ENCODE results near the gene EPHA5. TPM values are rescaled to one million over a fixed set of nuclear protein-coding genes. Genes with fewer than 3 reads are reported as not detected.
"Not testable (repeated sequence)": the region's sequence is repeated elsewhere in the genome, so short reads cannot be mapped to it uniquely, and the experiment has no call there.

EPHA5 gene
- polyA plus RNA-seq, 6 donors from 2014 or later = not detected

GRCh38 chr4:65353098-65353497 is 317.2 kb downstream of the EPHA5 start:
- peaks cover 0 to 4% (median 0%) of the 10 kb centered on the region in 7 donors for H3K9me3 Mint-ChIP-seq
- no peaks in the 10 kb centered on the region for H3K36me3 Mint-ChIP-seq
- H3K27ac Mint-ChIP-seq = no peak overlapping the region
- DNase-seq = no peak
- ATAC-seq (ENCODE audit: low read depth in 2 of 2) = no peak
- H3K27me3 Mint-ChIP-seq = no peaks in the 10 kb centered on the region
- H3K4me3 Mint-ChIP-seq = no peak overlapping the region
- no peaks in the 10 kb centered on the region for H3K4me1 Mint-ChIP-seq

DNA sequence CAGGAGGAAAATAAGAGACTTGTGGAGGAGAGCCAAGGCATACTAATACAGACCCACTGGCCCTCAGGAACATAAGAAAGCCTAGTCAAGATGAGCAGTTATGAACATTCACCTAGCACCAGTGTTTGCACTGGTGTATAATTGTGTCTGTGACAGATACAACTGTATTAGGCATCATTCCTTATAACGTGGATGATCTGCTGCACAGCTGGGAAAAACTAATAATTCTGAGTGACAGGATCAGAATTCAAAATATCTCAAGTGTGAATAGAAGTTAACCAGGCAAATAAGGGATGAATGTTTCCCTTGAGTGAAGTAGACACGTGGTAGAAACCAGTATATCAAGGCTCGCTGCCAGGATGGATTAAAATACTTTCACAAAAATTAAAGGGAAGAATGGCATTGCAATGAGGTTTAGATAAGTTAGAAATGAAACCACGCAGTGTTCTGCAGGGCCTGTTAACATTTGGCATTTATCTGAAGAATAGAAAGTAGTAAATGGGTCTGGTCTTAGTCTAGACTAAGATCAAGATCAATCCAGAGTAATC is 325.9 kb downstream of the EPHA5 start:
- no peak for DNase-seq
- H3K27ac Mint-ChIP-seq = no peak overlapping the region
- no peaks in the 10 kb centered on the region for H3K4me1 Mint-ChIP-seq
- ATAC-seq (ENCODE audit: low read depth in 2 of 2) = no peak
- H3K9me3 Mint-ChIP-seq = peaks cover 0 to 3% (median 0%) of the 10 kb centered on the region in 7 donors
- H3K36me3 Mint-ChIP-seq = no peaks in the 10 kb centered on the region
- no peaks in the 10 kb centered on the region for H3K27me3 Mint-ChIP-seq
- no peak overlapping the region for H3K4me3 Mint-ChIP-seq

DNA sequence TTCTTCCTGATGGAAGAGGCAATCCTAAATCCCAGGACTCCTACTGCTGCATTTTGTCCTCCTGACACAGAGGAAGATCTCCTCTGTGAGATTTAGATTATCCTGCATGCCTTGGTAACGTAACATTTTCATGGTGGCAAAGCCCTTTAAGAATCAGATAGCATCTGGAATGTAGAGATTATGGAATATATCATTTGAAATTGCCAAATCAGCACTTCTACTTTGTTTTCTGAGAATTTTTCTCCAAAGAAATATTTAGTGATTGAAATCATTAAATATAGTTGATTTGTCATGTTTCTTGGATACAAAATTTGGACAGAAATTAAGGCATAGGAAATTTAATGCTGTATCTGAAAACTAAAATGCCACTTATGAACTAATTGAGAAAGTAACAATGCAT is 326.9 kb downstream of the EPHA5 start:
- no peaks in the 10 kb centered on the region for H3K27me3 Mint-ChIP-seq

DNA sequence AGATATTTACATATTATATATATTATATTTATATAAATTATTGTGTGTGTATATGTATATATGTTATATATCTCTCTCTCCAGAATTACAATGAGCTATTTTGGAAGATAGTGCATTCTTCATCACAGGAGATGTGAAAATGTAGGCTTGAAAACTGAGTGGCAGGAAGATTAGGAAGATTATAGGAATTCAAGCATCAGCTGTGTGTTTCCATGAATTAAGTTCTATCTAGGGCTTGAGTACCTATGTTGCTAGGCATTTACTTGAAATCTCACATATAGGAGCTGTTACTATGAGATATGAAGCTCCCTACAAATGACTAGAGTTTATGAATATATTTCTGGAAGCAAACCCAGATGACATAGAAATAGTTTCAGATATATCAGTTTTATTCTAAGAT is 328.7 kb downstream of the EPHA5 start:
- H3K36me3 Mint-ChIP-seq = no peaks in the 10 kb centered on the region
- ATAC-seq (ENCODE audit: low read depth in 2 of 2) = no peak

More for the DNA sequence above, 326.9 kb downstream of the EPHA5 start:
- Mint-ChIP-seq H3K4me3 (no peak overlapping the region), H3K27ac (no peak overlapping the region), H3K36me3 (no peaks in the 10 kb centered on the region), H3K9me3 (peaks cover 0 to 3% (median 0%) of the 10 kb centered on the region in 7 donors), H3K4me1 (no peaks in the 10 kb centered on the region)
- ATAC-seq (ENCODE audit: low read depth in 2 of 2) = no peak
- DNase-seq = no peak

GRCh38 chr4:65340382-65341109 is 329.7 kb downstream of the EPHA5 start:
- ATAC-seq (ENCODE audit: low read depth in 2 of 2) = no peak
- Mint-ChIP-seq H3K36me3 (no peaks in the 10 kb centered on the region), H3K9me3 (peaks cover 0 to 3% (median 0%) of the 10 kb centered on the region in 7 donors), H3K4me3 (no peak overlapping the region), H3K27ac (no peak overlapping the region), H3K4me1 (no peaks in the 10 kb centered on the region), H3K27me3 (no peaks in the 10 kb centered on the region)
- DNase-seq = no peak

More for the DNA sequence above, 328.7 kb downstream of the EPHA5 start:
- H3K27ac Mint-ChIP-seq = no peak overlapping the region
- no peaks in the 10 kb centered on the region for H3K4me1 Mint-ChIP-seq
- no peaks in the 10 kb centered on the region for H3K27me3 Mint-ChIP-seq
- peaks cover 0 to 3% (median 0%) of the 10 kb centered on the region in 7 donors for H3K9me3 Mint-ChIP-seq
- no peak overlapping the region for H3K4me3 Mint-ChIP-seq
- no peak for DNase-seq

DNA sequence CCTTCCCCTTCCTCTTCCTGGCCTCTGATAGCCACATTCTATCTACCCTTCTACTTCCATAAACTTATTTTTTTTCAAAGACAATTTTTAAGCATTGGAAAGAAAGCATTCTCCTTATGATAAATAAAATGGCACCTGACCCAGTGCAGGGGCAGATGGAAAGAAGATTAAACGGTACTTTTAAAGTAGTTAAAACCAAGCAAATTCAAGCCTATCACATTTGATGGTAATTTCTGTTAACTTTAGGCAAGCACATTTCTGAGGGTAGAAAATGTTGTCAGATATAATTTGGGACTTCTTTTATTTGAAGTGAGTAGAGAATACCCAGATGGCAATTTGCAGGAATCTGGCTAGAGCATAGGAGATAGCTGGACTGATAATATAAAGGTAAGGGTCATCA is 332.9 kb downstream of the EPHA5 start:
- H3K4me1 Mint-ChIP-seq = no peaks in the 10 kb centered on the region
- no peak overlapping the region for H3K4me3 Mint-ChIP-seq
- ATAC-seq (ENCODE audit: low read depth in 2 of 2) (no peak), DNase-seq (no peak)
- H3K36me3 Mint-ChIP-seq = no peaks in the 10 kb centered on the region
- H3K27ac Mint-ChIP-seq = no peak overlapping the region
- no peaks in the 10 kb centered on the region for H3K27me3 Mint-ChIP-seq
- H3K9me3 Mint-ChIP-seq = peaks cover 0 to 4% (median 0%) of the 10 kb centered on the region in 7 donors

DNA sequence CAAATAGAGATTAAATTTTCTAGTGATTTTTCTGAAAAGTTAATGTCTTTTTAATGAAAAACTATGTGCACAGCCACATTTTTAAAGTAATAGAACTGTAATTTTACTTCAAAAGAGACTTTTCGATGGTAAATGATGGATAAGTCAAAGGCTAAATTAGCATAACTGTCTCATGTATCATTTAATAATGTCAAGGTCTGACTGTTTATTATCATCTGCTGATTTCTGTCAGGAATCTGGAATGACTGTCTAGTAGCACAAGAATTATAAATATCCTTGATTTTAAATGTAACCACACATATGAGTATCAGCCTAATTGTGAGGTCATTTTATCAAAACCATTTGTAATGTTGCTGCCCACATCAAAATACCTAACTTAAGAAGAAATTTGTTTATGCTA is 333.8 kb downstream of the EPHA5 start:
- no peak overlapping the region for H3K4me3 Mint-ChIP-seq
- H3K27ac Mint-ChIP-seq = no peak overlapping the region
- ATAC-seq (ENCODE audit: low read depth in 2 of 2) = no peak
- H3K27me3 Mint-ChIP-seq = no peaks in the 10 kb centered on the region
- DNase-seq = no peak
- H3K4me1 Mint-ChIP-seq = no peaks in the 10 kb centered on the region
- H3K9me3 Mint-ChIP-seq = peaks cover 0 to 4% (median 3%) of the 10 kb centered on the region in 7 donors
- no peaks in the 10 kb centered on the region for H3K36me3 Mint-ChIP-seq

DNA sequence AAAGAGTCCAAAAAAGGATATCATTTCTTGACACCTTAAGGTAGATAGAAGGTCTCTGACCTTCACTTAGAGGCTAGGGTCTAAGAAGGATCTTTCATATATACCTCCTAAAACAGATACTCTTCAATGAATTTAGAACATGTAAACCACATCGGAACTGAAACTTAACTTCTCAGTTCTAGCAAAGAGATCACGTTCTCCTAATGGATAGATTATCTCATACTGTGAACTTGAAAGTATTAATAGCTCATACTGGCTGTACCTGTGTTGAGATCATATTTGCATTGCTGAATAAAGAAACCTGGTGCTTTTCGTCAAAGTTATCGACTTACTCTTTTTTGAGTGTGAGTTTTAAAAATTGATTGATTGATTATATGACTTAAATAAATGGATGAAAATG is 353.8 kb downstream of the EPHA5 start:
- Mint-ChIP-seq H3K27ac (no peak overlapping the region), H3K9me3 (no peaks in the 10 kb centered on the region), H3K36me3 (no peaks in the 10 kb centered on the region), H3K4me3 (no peak overlapping the region), H3K4me1 (no peaks in the 10 kb centered on the region), H3K27me3 (no peaks in the 10 kb centered on the region)
- no peak for DNase-seq
- no peak for ATAC-seq (ENCODE audit: low read depth in 2 of 2)

DNA sequence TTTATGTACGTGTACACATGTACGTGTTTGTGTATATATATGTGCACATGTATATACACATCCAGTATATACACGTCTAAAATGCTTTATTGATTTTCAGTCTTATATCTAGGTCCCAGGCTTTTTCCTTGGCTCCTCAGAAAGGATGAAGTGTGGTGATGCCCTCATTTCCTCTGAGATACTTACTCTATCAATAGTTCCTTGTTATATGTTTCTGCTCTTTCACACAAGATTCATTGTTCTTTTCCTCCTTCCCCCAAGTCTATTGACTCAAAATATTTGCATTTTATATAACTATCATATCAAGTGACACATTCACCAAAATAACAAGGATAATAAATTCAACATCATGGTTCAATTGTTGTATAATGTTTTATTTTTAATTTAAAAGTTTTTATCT is 359.2 kb downstream of the EPHA5 start:
- ATAC-seq (ENCODE audit: low read depth in 2 of 2) = no peak
- no peak overlapping the region for H3K4me3 Mint-ChIP-seq
- H3K4me1 Mint-ChIP-seq = no peaks in the 10 kb centered on the region
- H3K36me3 Mint-ChIP-seq = no peaks in the 10 kb centered on the region
- DNase-seq = no peak
- no peak overlapping the region for H3K27ac Mint-ChIP-seq
- H3K9me3 Mint-ChIP-seq = peaks cover 0 to 3% (median 0%) of the 10 kb centered on the region in 7 donors
- H3K27me3 Mint-ChIP-seq = no peaks in the 10 kb centered on the region

DNA sequence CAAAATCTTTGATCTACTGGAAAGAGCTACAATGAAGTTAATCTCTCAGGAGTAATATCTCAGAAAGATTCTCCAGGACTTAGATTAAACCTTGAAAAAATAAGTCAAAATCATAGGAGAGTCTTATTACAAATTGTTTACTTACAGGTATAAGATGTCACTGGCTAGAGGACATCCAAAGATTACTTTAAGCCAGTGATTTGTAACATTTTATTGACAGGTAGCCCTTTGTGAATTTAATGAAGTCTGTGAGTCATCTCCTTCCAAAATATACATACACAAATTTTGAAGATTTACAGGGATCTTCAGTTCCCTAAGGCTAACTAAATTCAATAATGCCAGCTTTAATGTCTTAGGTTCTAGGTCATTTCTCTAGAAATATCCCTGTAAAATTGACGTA is 359.7 kb downstream of the EPHA5 start:
- no peaks in the 10 kb centered on the region for H3K4me1 Mint-ChIP-seq
- ATAC-seq (ENCODE audit: low read depth in 2 of 2) (no peak), DNase-seq (no peak)
- no peak overlapping the region for H3K4me3 Mint-ChIP-seq
- H3K27me3 Mint-ChIP-seq = no peaks in the 10 kb centered on the region
- peaks cover 0 to 3% (median 0%) of the 10 kb centered on the region in 7 donors for H3K9me3 Mint-ChIP-seq
- no peaks in the 10 kb centered on the region for H3K36me3 Mint-ChIP-seq
- H3K27ac Mint-ChIP-seq = no peak overlapping the region

GRCh38 chr4:65308626-65309025 is 361.7 kb downstream of the EPHA5 start:
- H3K27me3 Mint-ChIP-seq; H3K4me1 Mint-ChIP-seq; H3K4me3 Mint-ChIP-seq; H3K36me3 Mint-ChIP-seq; ATAC-seq (ENCODE audit: low read depth in 2 of 2); H3K9me3 Mint-ChIP-seq; H3K27ac Mint-ChIP-seq; DNase-seq: not testable (repeated sequence)

DNA sequence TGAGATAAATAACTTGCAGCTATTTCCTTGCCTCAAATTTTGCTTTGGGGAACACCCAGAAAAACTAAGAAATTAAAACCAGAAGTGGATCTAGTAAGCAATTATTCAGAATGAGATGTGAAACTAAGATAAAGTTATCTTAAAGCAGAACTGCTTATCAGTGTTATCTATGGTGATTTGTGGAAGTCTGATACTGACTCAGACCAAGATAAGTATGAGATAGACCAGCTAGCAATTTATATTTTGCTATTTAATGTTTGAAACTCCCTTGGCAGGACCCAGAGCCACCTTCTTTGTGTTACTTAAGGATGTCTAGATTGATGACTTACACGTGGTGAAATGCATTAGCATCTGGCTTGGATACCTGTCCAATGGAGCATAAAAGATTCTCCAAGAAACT is 368.1 kb downstream of the EPHA5 start:
- H3K4me1 Mint-ChIP-seq = no peaks in the 10 kb centered on the region
- no peaks in the 10 kb centered on the region for H3K27me3 Mint-ChIP-seq
- H3K4me3 Mint-ChIP-seq = no peak overlapping the region
- DNase-seq (no peak), ATAC-seq (ENCODE audit: low read depth in 2 of 2) (no peak)
- H3K36me3 Mint-ChIP-seq = no peaks in the 10 kb centered on the region
- peaks cover 0 to 5% (median 1%) of the 10 kb centered on the region in 7 donors for H3K9me3 Mint-ChIP-seq
- no peak overlapping the region for H3K27ac Mint-ChIP-seq

- H3K4me3 Mint-ChIP-seq = no peak overlapping the region
- no peak for ATAC-seq (ENCODE audit: low read depth in 2 of 2)
- no peaks in the 10 kb centered on the region for H3K36me3 Mint-ChIP-seq
- peaks cover 0 to 15% (median 0%) of the 10 kb centered on the region in 7 donors for H3K9me3 Mint-ChIP-seq
- no peak for DNase-seq
- no peak overlapping the region for H3K27ac Mint-ChIP-seq
- H3K27me3 Mint-ChIP-seq = no peaks in the 10 kb centered on the region
- H3K4me1 Mint-ChIP-seq = no peaks in the 10 kb centered on the region
These were observed 374.0 kb downstream of the EPHA5 start for GRCh38 chr4:65296246-65296645.

GRCh38 chr4:65287071-65287470 is 383.2 kb downstream of the EPHA5 start:
- DNase-seq = no peak
- no peak overlapping the region for H3K4me3 Mint-ChIP-seq
- no peak for ATAC-seq (ENCODE audit: low read depth in 2 of 2)

More at GRCh38 chr4:65287071-65287470, 383.2 kb downstream of the EPHA5 start:
- Mint-ChIP-seq H3K4me1 (no peaks in the 10 kb centered on the region), H3K27ac (no peak overlapping the region), H3K27me3 (no peaks in the 10 kb centered on the region), H3K9me3 (peaks cover 0 to 17% (median 3%) of the 10 kb centered on the region in 7 donors), H3K36me3 (no peaks in the 10 kb centered on the region)
